ENCODE measurements around the gene ERCC8. TPM values are rescaled to one million over a fixed set of nuclear protein-coding genes. Genes with fewer than 3 reads are reported as not detected.

ERCC8 gene
- total and polyA plus RNA-seq, 9 of the 15 experiments (the other 6 are each of a cell fraction or from before 2014, with no cell fraction given) = 10.1 to 41.8 (median 24.4) TPM

- TF ChIP-seq REST (IDR thresholded peaks at IDR 0.05; ENCODE audit: borderline replicate concordance) = peak; percentile 23
- TF ChIP-seq REST (CRISPR knock-in tag; IDR thresholded peaks at IDR 0.05; ENCODE audit: low read depth) = no peak; the same call in 1 of the 2 replicates
- peak; percentile 33; the same call in 1 of the 2 replicates for TF ChIP-seq TFAP4 (CRISPR knock-in tag; IDR thresholded peaks at IDR 0.05; ENCODE audit: borderline replicate concordance)
- TF ChIP-seq RBFOX2 (IDR thresholded peaks at IDR 0.05; ENCODE audit: low read depth, low read length) = peak; percentile 80
- TF ChIP-seq MNT (conservative IDR thresholded peaks at IDR 0.05) = 0 out of 4 replicates have a peak, but pooled peaks of 1 of the 2 experiments have one; percentile 32
- 0 out of 2 replicates have a peak, but pooled peaks have one; percentile 72 for TF ChIP-seq RBM14 (IDR thresholded peaks at IDR 0.05; ENCODE audit: borderline replicate concordance, insufficient read depth, low read depth, low read length)
- TF ChIP-seq ELF1 (tag; IDR thresholded peaks at IDR 0.05) = no peak
- peak; percentile 34 to 78; a peak in 3 of 4 replicates for TF ChIP-seq UBTF (IDR thresholded peaks at IDR 0.05; ENCODE audit: borderline replicate concordance in 1 of 2, low read depth in 2 of 2, low read length in 2 of 2)
- TF ChIP-seq CREB1 (IDR thresholded peaks at IDR 0.05) = 0 out of 2 replicates have a peak, but pooled peaks have one; percentile 57
- peak; percentile 80 for TF ChIP-seq CREB1 (CRISPR knock-in tag; IDR thresholded peaks at IDR 0.05)
- TF ChIP-seq ATF1 (CRISPR knock-in tag; IDR thresholded peaks at IDR 0.05) = no peak
- TF ChIP-seq ATF1 (tag; IDR thresholded peaks at IDR 0.05) = 0 out of 2 replicates have a peak, but pooled peaks have one; percentile 35
Observed at GRCh38 chr5:60843936-60844905, 100.6 kb downstream of the ERCC8 start, which contains the start of gene ELOVL7 (continued).

Measured in K562 (cell line).